GM19099 (cell line): Measurements from ENCODE around the gene RGS7.

Source experiments
- POLR2A ChIP-seq: IDR thresholded peaks from 3 replicates; pipeline ENCODE4 v1.6.1; 2011; ENCODE audit warnings: low read depth; ENCODE audit not compliant: insufficient read length; ENCODE audit errors: extremely low read depth

Gene RGS7

GRCh38 chr1:241240069-241240468 is 116.9 kb downstream of the RGS7 start:
- no peak for TF ChIP-seq POLR2A

GRCh38 chr1:241237873-241238272 is 119.1 kb downstream of the RGS7 start:
- no peak for TF ChIP-seq POLR2A

- TF ChIP-seq POLR2A: no peak
Observed at GRCh38 chr1:241235256-241235897, 121.6 kb downstream of the RGS7 start.

DNA sequence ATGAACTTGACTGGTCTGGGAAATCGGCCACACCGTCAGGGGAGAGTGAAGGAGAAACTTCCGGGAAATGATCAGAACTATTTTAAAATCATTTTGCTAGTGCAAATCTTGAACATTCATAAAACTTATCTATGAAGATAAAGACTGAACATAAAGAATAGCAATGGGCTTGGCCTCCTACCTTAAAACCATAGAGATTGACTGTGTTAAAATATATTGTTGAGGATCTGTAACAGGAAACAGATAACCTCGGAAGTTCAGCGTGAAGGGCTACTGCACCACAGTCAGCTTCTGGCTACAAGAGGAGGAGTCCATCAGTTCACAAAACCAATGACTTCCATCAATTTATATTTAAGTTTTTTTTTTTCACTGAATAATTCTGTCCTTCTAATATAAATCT is 127.3 kb downstream of the RGS7 start:
- no peak for TF ChIP-seq POLR2A

GRCh38 chr1:241229216-241229615 is 127.8 kb downstream of the RGS7 start:
- TF ChIP-seq POLR2A: no peak

GRCh38 chr1:241228339-241228738 is 128.7 kb downstream of the RGS7 start:
- TF ChIP-seq POLR2A: no peak

GRCh38 chr1:241225741-241226140 is 131.3 kb downstream of the RGS7 start:
- TF ChIP-seq POLR2A: no peak

DNA sequence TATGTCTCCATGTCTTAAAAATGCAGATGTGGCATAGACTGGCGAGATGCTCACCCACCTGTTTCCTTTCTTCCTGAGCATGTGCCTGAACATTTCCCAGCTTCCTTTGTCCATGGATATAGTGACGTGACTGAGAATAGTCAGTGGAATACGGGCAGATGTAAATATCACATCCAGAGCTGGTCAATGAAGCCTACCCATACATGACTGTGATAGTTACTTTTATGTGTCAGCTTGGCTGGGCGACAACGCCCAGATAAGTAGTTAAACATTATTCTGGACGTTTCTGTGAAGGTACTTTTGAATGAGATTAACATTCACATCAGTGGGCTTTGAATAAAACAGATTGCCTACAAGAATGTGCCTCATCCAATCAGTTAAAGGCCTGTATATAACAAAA is 135.7 kb downstream of the RGS7 start:
- TF ChIP-seq POLR2A: no peak

GRCh38 chr1:241219449-241219848 is 137.6 kb downstream of the RGS7 start:
- TF ChIP-seq POLR2A: no peak

GRCh38 chr1:241217516-241217915 is 139.5 kb downstream of the RGS7 start:
- TF ChIP-seq POLR2A: no peak

GRCh38 chr1:241215683-241216082 is 141.3 kb downstream of the RGS7 start:
- TF ChIP-seq POLR2A: no peak

DNA sequence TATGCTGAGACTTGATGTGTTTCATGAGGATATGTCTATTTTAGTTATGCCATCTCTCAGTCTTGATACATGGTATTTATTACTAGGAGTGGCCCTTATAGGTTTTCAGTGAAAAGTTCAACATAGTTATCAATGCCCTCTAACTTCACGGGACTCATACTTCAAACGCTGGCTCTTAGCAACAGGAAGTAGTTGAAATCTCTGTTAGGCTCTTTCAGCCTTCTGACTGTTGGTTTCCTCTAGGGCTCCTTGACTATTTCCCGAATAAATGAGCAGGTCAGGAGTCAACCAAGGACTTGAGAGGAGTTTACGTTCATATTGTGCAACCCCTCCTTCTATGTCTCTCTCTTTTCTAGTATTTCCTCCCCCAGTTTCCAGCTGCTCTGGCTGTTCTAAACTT is 141.8 kb downstream of the RGS7 start:
- no peak for TF ChIP-seq POLR2A

GRCh38 chr1:241213139-241213538 is 143.9 kb downstream of the RGS7 start:
- no peak for TF ChIP-seq POLR2A

DNA sequence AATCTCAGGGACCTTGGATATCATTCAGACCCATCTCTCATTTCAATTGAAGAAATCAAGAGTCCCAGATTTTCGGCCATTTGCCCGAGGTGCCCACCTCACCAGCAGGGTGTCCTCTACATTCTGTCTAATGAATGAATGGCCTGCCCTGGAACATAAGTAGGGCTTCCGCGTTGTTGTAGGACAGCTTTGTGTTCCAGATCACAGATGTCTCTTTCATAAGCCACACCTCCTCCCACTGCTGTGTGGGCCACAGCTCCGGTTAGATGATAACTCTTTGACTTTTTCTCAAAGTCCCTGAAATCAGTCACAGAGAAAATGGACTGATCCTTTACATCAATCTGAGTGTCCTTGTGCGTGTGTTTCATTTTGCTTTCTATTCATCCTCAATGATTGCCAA is 144.4 kb downstream of the RGS7 start:
- TF ChIP-seq POLR2A: no peak

GRCh38 chr1:241208910-241209379 is 148.1 kb downstream of the RGS7 start:
- no peak for TF ChIP-seq POLR2A

GRCh38 chr1:241203817-241204216 is 153.2 kb downstream of the RGS7 start:
- TF ChIP-seq POLR2A: no peak

GRCh38 chr1:241202401-241202800 is 154.6 kb downstream of the RGS7 start:
- no peak for TF ChIP-seq POLR2A
